Lower leg skin (tissue), 3 donors: ENCODE results near the gene BCL2.

Experiments used
- CTCF ChIP-seq, 3 donors: fragments of 450-650 bp; IDR thresholded peaks; one replicate each; pipeline ENCODE4 v1.5.1; 2016; ENCODE audit warnings: antibody characterized with exemption in 3 of 3, mild to moderate bottlenecking in 3 of 3, moderate library complexity in 2 of 3
- POLR2A ChIP-seq, 2 donors: fragments of 450-650 bp; IDR thresholded peaks; one replicate each; pipeline ENCODE4 v1.6.1; 2016 to 2017; ENCODE audit warnings: antibody characterized with exemption in 2 of 2, mild to moderate bottlenecking in 1 of 2, moderate library complexity in 1 of 2

DNA sequence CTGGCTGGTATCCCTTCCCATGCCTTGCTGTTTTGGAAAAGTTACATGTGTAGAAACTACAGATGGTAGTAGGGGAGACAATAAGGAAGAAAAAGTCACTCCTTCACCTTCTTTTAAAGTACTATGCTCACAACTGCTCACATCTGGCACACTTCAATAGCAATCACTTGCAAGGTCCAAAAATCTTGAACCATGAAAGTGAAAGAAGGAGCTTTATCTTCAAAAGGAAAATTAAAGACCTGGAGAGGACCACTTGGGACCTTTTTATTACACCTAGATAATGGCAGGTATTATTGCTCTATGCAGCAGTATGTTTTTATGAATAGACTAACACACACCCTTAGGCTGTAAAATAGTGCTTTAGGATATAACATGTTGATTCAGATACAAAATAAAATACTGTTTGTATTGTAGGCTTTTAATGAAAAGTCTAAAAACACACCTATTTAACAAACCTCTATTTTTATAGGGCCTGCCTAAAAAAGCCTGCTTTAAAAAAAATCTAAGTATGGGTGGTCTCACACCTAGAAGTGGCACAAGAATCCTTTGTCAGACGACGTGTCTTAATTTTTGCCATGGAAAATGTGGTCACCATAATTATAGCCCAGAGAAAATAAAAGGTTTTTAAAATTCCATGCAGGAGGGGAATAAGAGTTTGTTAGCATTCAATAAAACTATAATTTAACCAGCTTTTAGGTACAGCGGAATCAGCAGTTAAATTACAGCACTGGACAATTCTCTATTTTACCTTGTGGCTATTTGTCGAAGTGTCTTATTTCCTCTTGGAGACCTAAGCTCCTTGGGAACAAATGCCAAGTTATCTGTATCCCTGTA lies 124.0 kb downstream of the BCL2 start:
- TF ChIP-seq POLR2A (IDR thresholded peaks at IDR 0.05): no peak
- TF ChIP-seq CTCF (IDR thresholded peaks at IDR 0.05): no peak
